HepG2 (cell line): Measurements from ENCODE around the gene TMEM170B. TPM values are rescaled to one million over a fixed set of nuclear protein-coding genes. Genes with fewer than 3 reads are reported as not detected.

Source experiments
- ATAC-seq: fragments of 200-7000 bp; cut with Tn5 transposase; 3 replicates; pipeline ENCODE4 v1.9.1; 2020; ENCODE audit warnings: mild to moderate bottlenecking, moderate library complexity
- BruUV-seq: library from RNA; stranded (reverse); fragments of 400-500 nt; replicated peaks from 2 replicates; lab custom pipeline; 2021; lab: Mats Ljungman, UMichigan
- CTCF ChIA-PET: fragments of 300-600 bp; formaldehyde crosslinking; extraction: SDS; loops from one replicate; lab custom pipeline; 2021; ENCODE audit warnings: low total read pairs, inconsistent platforms, low intra/inter-chr PET ratio; lab: Yijun Ruan, JAX
- POLR2A ChIA-PET: fragments of 350-600 bp; sonication (Branson Sonifier 250); formaldehyde crosslinking; loops from one replicate; lab custom pipeline; 2020; ENCODE audit warnings: antibody characterized with exemption, inconsistent platforms; lab: Yijun Ruan, JAX
- DNase-seq: peaks from one replicate; pipeline ENCODE4 v3.0.0-alpha.2; 2015; ENCODE audit warnings: low spot score
- FAIRE-seq: peaks from 3 replicates; lab custom pipeline; 2011; peaks lifted over from hg19 to GRCh38; lab: Jason Lieb, UNC
- H2AFZ ChIP-seq: one replicate; pipeline ENCODE4 v1.6.1; 2011; ENCODE audit warnings: low read length, inconsistent platforms
- H3K27ac ChIP-seq: fragments of 300-600 bp; 3 replicates; pipeline ENCODE4 v1.8.0; 2011; ENCODE audit warnings: mixed run types, mild to moderate bottlenecking, mixed read lengths, low read length, inconsistent platforms; ENCODE audit not compliant: insufficient read depth; ENCODE audit errors: extremely low read length
- H3K27me3 ChIP-seq, 2 experiments: fragments of 200-600 bp in 1 of 2; 2 replicates in 1 of 2; 3 replicates in 1 of 2; pipeline versions ENCODE4 v1.6.0 to v1.8.0; 2011; ENCODE audit warnings: low read length in 2 of 2, mild to moderate bottlenecking in 2 of 2, moderate library complexity in 2 of 2, inconsistent platforms in 1 of 2; ENCODE audit not compliant: insufficient read depth in 2 of 2, control insufficient read depth in 1 of 2
- H3K36me3 ChIP-seq, 2 experiments: fragments of 200-600 bp in 1 of 2; replicated peaks in 1 of 2; 2 replicates in 1 of 2; 3 replicates in 1 of 2; pipeline versions ENCODE4 v1.5.1 to v1.8.0; 2011; ENCODE audit warnings: low read length in 2 of 2, inconsistent platforms in 1 of 2; ENCODE audit not compliant: insufficient read depth in 2 of 2, control insufficient read depth in 1 of 2
- H3K4me1 ChIP-seq: 2 replicates; pipeline ENCODE4 v1.5.1; 2012; ENCODE audit warnings: low read length, inconsistent platforms; ENCODE audit not compliant: insufficient read depth
- H3K4me2 ChIP-seq: 2 replicates; pipeline ENCODE4 v1.6.0; 2011; ENCODE audit warnings: low read depth, low read length, inconsistent platforms
- H3K4me3 ChIP-seq, 3 experiments: fragments of 200-600 bp in 1 of 3; sonication (generic), shearing (Covaris generic) in 1 of 3; replicated peaks in 1 of 3; 2 replicates each; pipeline ENCODE4 v1.5.1; 2011 to 2016; ENCODE audit warnings: low read length in 3 of 3, inconsistent platforms in 2 of 3, low read depth in 2 of 3, mild to moderate bottlenecking in 2 of 3, control low read depth in 1 of 3, mixed read lengths in 1 of 3; ENCODE audit not compliant: insufficient read depth in 1 of 3
- H3K79me2 ChIP-seq: one replicate; pipeline ENCODE4 v1.6.1; 2011; ENCODE audit warnings: low read length, inconsistent platforms; ENCODE audit not compliant: insufficient read depth
- H3K9ac ChIP-seq: 2 replicates; pipeline ENCODE4 v1.6.0; 2011; ENCODE audit warnings: mild to moderate bottlenecking, low read depth, low read length, inconsistent platforms; ENCODE audit not compliant: insufficient read depth
- H3K9me3 ChIP-seq: 2 replicates; pipeline ENCODE4 v1.5.1; 2012; ENCODE audit warnings: mild to moderate bottlenecking, low read length
- H4K20me1 ChIP-seq: 2 replicates; pipeline ENCODE4 v1.6.0; 2011; ENCODE audit warnings: inconsistent platforms, mild to moderate bottlenecking, low read length, moderate library complexity; ENCODE audit not compliant: insufficient read depth
- DPF2 ChIP-seq: sonication (generic); formaldehyde crosslinking; IDR thresholded peaks from 2 replicates; pipeline ENCODE4 v1.4.0; 2020; ENCODE audit warnings: mild to moderate bottlenecking, low read depth, missing genetic modification reagents, borderline replicate concordance
- GTF3A ChIP-seq: sonication (generic); formaldehyde crosslinking; conservative IDR thresholded peaks from 2 replicates; pipeline ENCODE4 v1.4.0; 2020; ENCODE audit warnings: mild to moderate bottlenecking, missing genetic modification reagents
- HDAC6 ChIP-seq: fragments of 200-600 bp; sonication (generic); IDR thresholded peaks from 2 replicates; pipeline ENCODE4 v1.7.0; 2017; ENCODE audit warnings: mild to moderate bottlenecking, antibody characterized with exemption, low read length, low read depth
- PREB ChIP-seq: sonication (generic); formaldehyde crosslinking; IDR thresholded peaks from 2 replicates; pipeline ENCODE4 v1.4.0; 2020; ENCODE audit warnings: missing genetic modification reagents
- RBAK ChIP-seq: sonication (generic); formaldehyde crosslinking; IDR thresholded peaks from 2 replicates; pipeline ENCODE4 v1.5.1; 2020; ENCODE audit warnings: mild to moderate bottlenecking, missing genetic modification reagents
- SATB2 ChIP-seq: sonication (generic); formaldehyde crosslinking; IDR thresholded peaks from 2 replicates; pipeline ENCODE4 v1.5.0; 2020; ENCODE audit warnings: missing genetic modification reagents
- SRY ChIP-seq: sonication (generic); formaldehyde crosslinking; IDR thresholded peaks from 2 replicates; pipeline ENCODE4 v1.8.0; 2022; ENCODE audit warnings: mild to moderate bottlenecking, missing genetic modification reagents
- TRAFD1 ChIP-seq: sonication (generic); formaldehyde crosslinking; IDR thresholded peaks from 2 replicates; pipeline ENCODE4 v1.5.1; 2020; ENCODE audit warnings: missing genetic modification reagents, mild to moderate bottlenecking, borderline replicate concordance
- ZNF460 ChIP-seq: sonication (generic); formaldehyde crosslinking; IDR thresholded peaks from 2 replicates; pipeline ENCODE4 v1.5.1; 2020; ENCODE audit warnings: missing genetic modification reagents, mild to moderate bottlenecking, borderline replicate concordance
- ZNF772 ChIP-seq: sonication (generic); formaldehyde crosslinking; IDR thresholded peaks from 2 replicates; pipeline ENCODE4 v1.5.0; 2020; ENCODE audit warnings: mild to moderate bottlenecking, missing genetic modification reagents
- ZSCAN30 ChIP-seq: sonication (generic); formaldehyde crosslinking; IDR thresholded peaks from 2 replicates; pipeline ENCODE4 v1.5.0; 2020; ENCODE audit warnings: mild to moderate bottlenecking, missing genetic modification reagents
- WGBS: methylation state at CpG from one replicate; pipeline ENCODE4 v1.1.6; 2017; ENCODE audit warnings: low lambda C conversion rate; 5-methylcytosine and 5-hydroxymethylcytosine counted together
- in situ Hi-C: cut with HindIII; loops from 2 replicates; pipeline ENCODE4 v1.10.0; 2017; ENCODE audit warnings: low pct_unique_long_range_greater_than_20kb; ENCODE audit not compliant: extremely low pct_ligation_motif_present
- intact Hi-C: fragments of 100-400 bp; cut with micrococcal nuclease; formaldehyde crosslinking; loops from one replicate; pipeline ENCODE4 v1.10.0; 2022; ENCODE audit not compliant: unreplicated experiment
- polyA plus RNA-seq, 8 experiments: library from polyadenylated mRNA; depleted of rRNA in 3 of 8; stranded (reverse) in 7 of 8; unstranded in 1 of 8; fragments of >200 nt; fragmentation: Illumina TruSeq in 4 of 8; extraction: Trizol in 4 of 8; gene quantifications; 2 replicates each; pipeline versions ENCODE4 v1.2.1 to v1.2.3, GENCODE V29; 2011 to 2016; ENCODE audit warnings: low read depth in 4 of 8, missing spikeins in 1 of 8, mixed read lengths in 1 of 8; ENCODE audit not compliant: insufficient read depth in 1 of 8
- total RNA-seq, 5 experiments: library from RNA; depleted of rRNA; stranded (reverse); fragments of >200 nt; fragmentation: Illumina TruSeq; extraction: Trizol; gene quantifications; 2 replicates each; pipeline ENCODE4 v1.2.3, GENCODE V29; 2016; ENCODE audit warnings: low read depth in 1 of 5

TMEM170B gene
- total and polyA plus RNA-seq, 2 of the 13 experiments (the other 11 are each of a cell fraction or from before 2014, with no cell fraction given): 3.3 to 9.4 TPM

- TF ChIP-seq PREB (CRISPR knock-in tag) (no peak), ZSCAN30 (CRISPR knock-in tag) (no peak), ZNF772 (no peak)
- TF ChIP-seq, all 625 proteins: peak for 0
These were observed 39.7 kb upstream of the TMEM170B start (continued) for GRCh38 chr6:11497881-11498280.

- intact Hi-C loops: no loop called here
These were observed 37.5 kb upstream of the TMEM170B start for GRCh38 chr6:11500008-11500407.

More at GRCh38 chr6:11500008-11500407, 37.5 kb upstream of the TMEM170B start:
- 53% methylated on average over 2 of the region's 2 CpGs for WGBS
- Histone ChIP-seq H3K79me2 (no peaks in the 10 kb centered on the region), H3K9me3 (0 out of 2 replicates have a peak, but pooled peaks cover 5% of the 10 kb centered on the region), H3K9ac (no peak overlapping the region), H3K4me3 (no peak overlapping the region), H3K36me3 (no peaks in the 10 kb centered on the region), H2AFZ (no peak overlapping the region), H4K20me1 (no peaks in the 10 kb centered on the region), H3K27me3 (no peaks in the 10 kb centered on the region), H3K4me2 (no peak overlapping the region), H3K4me1 (peaks cover 36% of the 10 kb centered on the region), H3K27ac (no peak overlapping the region)
- CTCF ChIA-PET: no interaction called here
- BruUV-seq: no TSS peak
- in situ Hi-C loops: no loop called here
- TF ChIP-seq RBAK (CRISPR knock-in tag) (no peak), SRY (no peak), GTF3A (CRISPR knock-in tag) (no peak), DPF2 (no peak), TRAFD1 (CRISPR knock-in tag) (no peak), ZNF460 (CRISPR knock-in tag) (no peak), HDAC6 (no peak), SATB2 (CRISPR knock-in tag) (no peak)
- no peak for ATAC-seq
- no peak for FAIRE-seq
- POLR2A ChIA-PET: no interaction called here
- no peak for DNase-seq
